HG03159 (cell line): ENCODE measurements around the gene FLOT1.
"Not testable (repeated sequence)": the region's sequence is repeated elsewhere in the genome, so short reads cannot be mapped to it uniquely, and the experiment has no call there.

Source experiments
- ATAC-seq: cut with Tn5 transposase; IDR thresholded peaks from one replicate; pipeline ENCODE4 v1.9.1; 2021; ENCODE audit warnings: mild to moderate bottlenecking, moderate library complexity; ENCODE audit not compliant: unreplicated experiment

The FLOT1 gene

GRCh38 chr6:30723843-30724741 lies 18.4 kb downstream of the FLOT1 start:
- ATAC-seq, result not testable (repeated sequence)

GRCh38 chr6:30723159-30723842 lies 19.2 kb downstream of the FLOT1 start:
- ATAC-seq, result not testable (repeated sequence)

GRCh38 chr6:30722280-30723112 lies 20.0 kb downstream of the FLOT1 start:
- no peak for ATAC-seq

- not testable (repeated sequence) for ATAC-seq
Observed at GRCh38 chr6:30722025-30722279, 20.5 kb downstream of the FLOT1 start.

- no peak for ATAC-seq
Observed at GRCh38 chr6:30721198-30722024, 21.1 kb downstream of the FLOT1 start.

GRCh38 chr6:30720738-30721197 lies 21.7 kb downstream of the FLOT1 start:
- ATAC-seq, result no peak

GRCh38 chr6:30719791-30720737 lies 22.4 kb downstream of the FLOT1 start, which contains the start of gene TUBB:
Gene TUBB (plus strand): TSS chr6:30720352. CDS start chr6:30720507, 155 bp downstream.
- ATAC-seq, result peak; percentile 42

GRCh38 chr6:30719356-30719755 lies 23.1 kb downstream of the FLOT1 start:
- no peak for ATAC-seq

- not testable (repeated sequence) for ATAC-seq
Observed at GRCh38 chr6:30717845-30718720, 24.4 kb downstream of the FLOT1 start.

GRCh38 chr6:30717129-30717844 lies 25.2 kb downstream of the FLOT1 start, which contains the start of gene MDC1:
Gene MDC1 (minus strand): TSS chr6:30717281. CDS start chr6:30715175, 2,106 bp downstream.
- ATAC-seq, result peak; percentile 64

- ATAC-seq, result no peak
Observed at GRCh38 chr6:30716879-30717128, 25.7 kb downstream of the FLOT1 start.

GRCh38 chr6:30714263-30714662 lies 28.2 kb downstream of the FLOT1 start:
- no peak for ATAC-seq

- no peak for ATAC-seq
Observed at GRCh38 chr6:30712441-30712945, 30.0 kb downstream of the FLOT1 start.

GRCh38 chr6:30711758-30712380 lies 30.6 kb downstream of the FLOT1 start:
- no peak for ATAC-seq

- no peak for ATAC-seq
Observed at GRCh38 chr6:30709101-30709868, 33.2 kb downstream of the FLOT1 start.

GRCh38 chr6:30707281-30707850 lies 35.1 kb downstream of the FLOT1 start:
- no peak for ATAC-seq
